Spleen (tissue), 11 donors: Measurements from ENCODE around the gene RNASEH2B. TPM values are rescaled to one million over a fixed set of nuclear protein-coding genes. Genes with fewer than 3 reads are reported as not detected.

Experiments used
- DNase-seq: peaks from one replicate; pipeline ENCODE4 v3.0.0-alpha.2; 2020
- H3K27ac ChIP-seq, 8 donors: fragments of 200-600 bp; sonication (generic) in 7 of 8; 1 replicate in 4 of 8; 2 replicates in 4 of 8; pipeline versions ENCODE4 v1.5.0 to v1.8.0; 2016 to 2021; ENCODE audit warnings: inconsistent platforms in 4 of 8, mild to moderate bottlenecking in 4 of 8, moderate library complexity in 1 of 8
- H3K27me3 ChIP-seq, 7 donors: fragments of 200-600 bp; sonication (generic) in 6 of 7; replicated peaks in 1 of 7; 1 replicate in 4 of 7; 2 replicates in 3 of 7; pipeline versions ENCODE4 v1.5.0 to v1.8.0; 2016 to 2021; ENCODE audit warnings: inconsistent platforms in 3 of 7, mild to moderate bottlenecking in 1 of 7
- H3K36me3 ChIP-seq, 6 donors: fragments of 200-600 bp; sonication (generic) in 5 of 6; 1 replicate in 4 of 6; 2 replicates in 2 of 6; pipeline versions ENCODE4 v1.5.0 to v1.8.0; 2016 to 2021; ENCODE audit warnings: inconsistent platforms in 2 of 6
- H3K4me1 ChIP-seq, 6 donors: fragments of 200-600 bp; sonication (generic) in 5 of 6; 1 replicate in 3 of 6; 2 replicates in 3 of 6; pipeline versions ENCODE4 v1.5.0 to v1.8.0; 2016 to 2021; ENCODE audit warnings: inconsistent platforms in 3 of 6
- H3K4me3 ChIP-seq, 8 donors: fragments of 200-600 bp; sonication (generic) in 7 of 8; 1 replicate in 4 of 8; 2 replicates in 4 of 8; pipeline versions ENCODE4 v1.5.0 to v1.8.0; 2016 to 2021; ENCODE audit warnings: inconsistent platforms in 4 of 8, mild to moderate bottlenecking in 4 of 8, moderate library complexity in 2 of 8
- H3K9me3 ChIP-seq, 8 donors: fragments of 200-600 bp; sonication (generic) in 7 of 8; 1 replicate in 4 of 8; 2 replicates in 4 of 8; pipeline versions ENCODE4 v1.5.0 to v1.8.0; 2016 to 2021; ENCODE audit warnings: inconsistent platforms in 4 of 8
- CTCF ChIP-seq, 11 experiments: fragments of 200-600 bp in 7 of 11; fragments of 450-650 bp in 4 of 11; sonication (generic) in 4 of 11; IDR thresholded peaks in 8 of 11; conservative IDR thresholded peaks in 3 of 11; 1 replicate in 7 of 11; 2 replicates in 4 of 11; pipeline versions ENCODE4 v1.4.0 to v1.8.0; 2016 to 2021; ENCODE audit warnings: antibody characterized with exemption in 11 of 11, inconsistent platforms in 4 of 11, mild to moderate bottlenecking in 1 of 11
- POLR2A ChIP-seq, 3 donors: fragments of 450-650 bp; IDR thresholded peaks; one replicate each; pipeline ENCODE4 v1.5.1; 2017; ENCODE audit warnings: antibody characterized with exemption in 3 of 3, mild to moderate bottlenecking in 1 of 3
- POLR2AphosphoS5 ChIP-seq, 3 donors: sonication (generic); formaldehyde crosslinking; IDR thresholded peaks; one replicate each; pipeline ENCODE4 v1.5.1; 2017; ENCODE audit warnings: antibody characterized with exemption in 3 of 3
- WGBS, 5 donors: extraction: QIAGEN DNeasy Blood & Tissue Kit in 3 of 5; methylation state at CpG; one replicate each; pipeline versions ENCODE4 v1.1.5 to v1.1.7; 2013 to 2018; 5-methylcytosine and 5-hydroxymethylcytosine counted together
- intact Hi-C: fragments of 100-400 bp; cut with DNase I; formaldehyde crosslinking; loops from one replicate; pipeline ENCODE4 v1.15.0; 2023; ENCODE audit warnings: low total_unique reads
- polyA plus RNA-seq, 3 donors: library from polyadenylated mRNA; stranded (reverse); fragments of 200-250 nt; gene quantifications; one replicate each; pipeline ENCODE4 v1.2.1, GENCODE V29; 2013
- total RNA-seq, 7 donors: library from RNA; depleted of rRNA in 3 of 7; stranded (reverse); fragments of >200 nt in 3 of 7; fragmentation: NEBNext Ultra II Directional in 4 of 7; extraction: Animal tissue kit (Norgen Biotek cat#: 25700) in 4 of 7; gene quantifications; one replicate each; pipeline versions ENCODE4 v1.1.0 to v1.2.1, GENCODE V29; 2016 to 2021
- donor health status: healthy with polysubstance abuse.
- donor health status: DM: no; HTN: no; CAD: no; lungs with moderate emphysema.
- donor health status: DM: no; HTN: no; CAD: no.
- donor health status: Bipolar disorder and iron deficiency.
- donor health status: healthy.
- donor health status: DM: no; HTN: no; CAD: no.
- donor health status: DM: yes; HTN: yes; CAD: no.

Gene RNASEH2B
- total and polyA plus RNA-seq, 10 donors = 57.2 to 129 (median 73.7) TPM

- DNase-seq = no peak
- Histone ChIP-seq H3K27ac (peak overlapping the region; percentile 25 to 89 (median 77)), H3K9me3 (no peaks in the 10 kb centered on the region), H3K27me3 (no peaks in the 10 kb centered on the region), H3K4me3 (peak overlapping the region in 3 of 8 donors; percentile 5 to 41 (median 8)), H3K36me3 (no peaks in the 10 kb centered on the region), H3K4me1 (peaks cover 9 to 50% (median 29%) of the 10 kb centered on the region in 6 donors)
- TF ChIP-seq POLR2A (IDR thresholded peaks at IDR 0.05) = no peak
- no peak for TF ChIP-seq POLR2AphosphoS5 (IDR thresholded peaks at IDR 0.05)
- no peak for TF ChIP-seq CTCF (IDR thresholded peaks at IDR 0.05 in 8 of 11, conservative IDR thresholded peaks at IDR 0.05 in 3 of 11)
- WGBS, 5 donors = 13 to 33% (median 24%) methylated on average over 4 of the region's 4 CpGs
- intact Hi-C loops = no loop called here
Measured at GRCh38 chr13:50893211-50893852, 16.3 kb upstream of the RNASEH2B start.

- Histone ChIP-seq H3K4me3 (no peak overlapping the region), H3K4me1 (peaks cover 9 to 53% (median 29%) of the 10 kb centered on the region in 6 donors), H3K27ac (peak overlapping the region; percentile 25 to 89 (median 77)), H3K27me3 (no peaks in the 10 kb centered on the region), H3K36me3 (no peaks in the 10 kb centered on the region), H3K9me3 (no peaks in the 10 kb centered on the region)
- no peak for DNase-seq
- intact Hi-C loops = no loop called here
- TF ChIP-seq POLR2A (IDR thresholded peaks at IDR 0.05) = no peak
- no peak for TF ChIP-seq POLR2AphosphoS5 (IDR thresholded peaks at IDR 0.05)
- no peak for TF ChIP-seq CTCF (IDR thresholded peaks at IDR 0.05 in 8 of 11, conservative IDR thresholded peaks at IDR 0.05 in 3 of 11)
- 57 to 81% (median 67%) methylated on average over 2 of the region's 2 CpGs for WGBS, 5 donors
Measured at GRCh38 chr13:50894012-50894411, 15.6 kb upstream of the RNASEH2B start.

GRCh38 chr13:50894504-50894903 lies 15.1 kb upstream of the RNASEH2B start:
- Histone ChIP-seq H3K27ac (peak overlapping the region in 5 of 8 donors; percentile 58 to 89 (median 79)), H3K9me3 (no peaks in the 10 kb centered on the region), H3K4me3 (no peak overlapping the region), H3K36me3 (no peaks in the 10 kb centered on the region), H3K27me3 (no peaks in the 10 kb centered on the region), H3K4me1 (peaks cover 9 to 53% (median 29%) of the 10 kb centered on the region in 6 donors)
- TF ChIP-seq CTCF (IDR thresholded peaks at IDR 0.05 in 8 of 11, conservative IDR thresholded peaks at IDR 0.05 in 3 of 11) = no peak
- no peak for TF ChIP-seq POLR2AphosphoS5 (IDR thresholded peaks at IDR 0.05)
- WGBS, 5 donors = 90 to 98% (median 97%) methylated on average over 2 of the region's 2 CpGs
- intact Hi-C loops = no loop called here
- no peak for DNase-seq

- Histone ChIP-seq H3K27ac (no peak overlapping the region), H3K27me3 (no peaks in the 10 kb centered on the region), H3K9me3 (no peaks in the 10 kb centered on the region), H3K36me3 (no peaks in the 10 kb centered on the region), H3K4me1 (peaks cover 5 to 21% (median 9%) of the 10 kb centered on the region in 6 donors), H3K4me3 (no peak overlapping the region)
- DNase-seq = no peak
- TF ChIP-seq POLR2AphosphoS5 (IDR thresholded peaks at IDR 0.05) = no peak
- no peak for TF ChIP-seq POLR2A (IDR thresholded peaks at IDR 0.05)
- TF ChIP-seq CTCF (IDR thresholded peaks at IDR 0.05 in 8 of 11, conservative IDR thresholded peaks at IDR 0.05 in 3 of 11) = no peak
- intact Hi-C loops = no loop called here
- WGBS, 5 donors = 19 to 34% (median 29%) methylated on average over 1 of the region's 1 CpG
Measured at GRCh38 chr13:50898338-50898737, 11.3 kb upstream of the RNASEH2B start.
